LHCN-M2 (cell line): ENCODE measurements around the gene ATP2A2. TPM values are rescaled to one million over a fixed set of nuclear protein-coding genes. Genes with fewer than 3 reads are reported as not detected.
"Not testable (repeated sequence)": the region's sequence is repeated elsewhere in the genome, so short reads cannot be mapped to it uniquely, and the experiment has no call there.

Source experiments
- DNase-seq: peaks from one replicate; pipeline ENCODE4 v3.0.0-alpha.2; 2012; ENCODE audit warnings: low read depth
- polyA plus RNA-seq: library from polyadenylated mRNA; unstranded; fragments of >200 nt; gene quantifications from one replicate; pipeline ENCODE4 v1.2.1, GENCODE V29; 2012; ENCODE audit warnings: missing spikeins
- total RNA-seq: library from RNA; depleted of rRNA; stranded (reverse); fragments of >200 nt; gene quantifications from 2 replicates; pipeline ENCODE4 v1.2.3, GENCODE V29; 2014; rRNA removed

Gene ATP2A2
- total RNA-seq = 114 and 132 TPM in 2 replicates
- 73.9 TPM for polyA plus RNA-seq

DNA sequence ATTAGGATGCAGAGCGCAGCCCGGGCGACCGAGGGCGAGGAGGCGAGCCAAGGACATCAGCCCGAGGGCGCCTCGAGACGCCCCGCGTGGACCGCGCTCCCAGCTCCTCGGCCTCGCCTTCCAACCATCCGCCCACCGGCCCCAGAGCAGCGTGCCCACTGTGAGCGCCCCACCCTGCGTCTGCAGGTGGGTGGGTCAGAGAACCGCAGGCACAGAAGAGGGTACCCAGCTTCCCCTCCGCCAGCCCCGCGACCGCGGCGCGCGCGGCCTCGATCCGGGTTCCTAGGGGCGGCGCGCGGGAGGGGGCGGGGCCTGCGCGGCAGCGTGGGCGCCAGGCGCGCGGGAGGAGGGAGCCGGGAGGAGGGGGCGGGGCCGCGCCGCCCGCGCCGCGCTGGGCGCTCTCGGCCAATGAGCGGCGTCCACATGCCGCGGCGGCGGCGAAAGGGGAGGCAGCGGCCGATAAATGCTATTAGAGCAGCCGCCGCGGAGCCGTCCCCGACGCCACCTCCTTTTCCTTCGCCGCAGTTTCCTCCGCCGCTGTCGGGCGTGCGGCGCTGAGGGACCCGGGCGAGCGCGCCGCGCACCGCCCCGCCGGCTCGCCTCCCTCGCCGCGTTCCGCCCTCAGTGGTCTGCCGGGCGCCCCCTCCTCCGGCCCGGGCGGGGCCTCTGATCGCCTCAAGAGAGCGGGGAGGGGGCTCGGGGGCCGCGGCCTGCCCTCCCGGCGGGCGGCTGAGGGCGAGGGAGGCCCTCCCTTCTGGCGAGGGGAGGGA, at the start of gene ATP2A2:
Gene ATP2A2, plus strand, starts transcription at position 469 of the 770 bp plus-strand sequence. CDS start 543 bp downstream, outside the sequence.
- DNase-seq = peak; percentile 88

DNA sequence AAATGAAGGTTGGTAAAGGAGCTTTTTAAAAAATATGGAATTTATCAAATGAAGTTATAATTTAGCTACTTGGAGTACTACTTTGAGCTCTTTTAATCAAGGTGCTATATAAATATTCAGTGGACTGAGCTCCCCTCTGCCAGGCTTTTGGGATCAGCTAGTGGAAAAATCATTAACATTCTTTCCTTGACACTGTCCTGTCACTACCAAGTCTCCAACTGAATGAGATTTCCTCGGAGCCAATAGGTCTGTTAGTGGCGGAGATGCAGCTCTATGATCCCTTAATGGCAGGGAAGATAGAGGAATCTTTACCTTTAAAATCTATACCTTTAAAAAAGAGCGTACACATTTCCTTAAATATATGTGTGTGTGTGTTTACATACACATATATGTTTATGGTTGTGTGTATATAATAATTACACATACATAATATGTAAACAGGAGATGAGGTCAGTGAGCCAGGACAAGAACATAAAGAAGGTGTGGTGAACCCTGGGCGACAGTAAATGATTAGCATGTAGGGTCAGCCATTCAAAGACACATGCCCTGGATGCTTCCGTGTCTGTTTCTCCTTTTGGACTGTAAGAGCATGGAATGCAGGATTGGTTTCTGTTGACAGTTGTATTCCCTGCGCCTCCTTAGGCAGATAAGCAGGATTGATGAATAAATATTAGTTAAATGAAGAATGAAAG, 47.7 kb upstream of the ATP2A2 start:
- no peak for DNase-seq

DNA sequence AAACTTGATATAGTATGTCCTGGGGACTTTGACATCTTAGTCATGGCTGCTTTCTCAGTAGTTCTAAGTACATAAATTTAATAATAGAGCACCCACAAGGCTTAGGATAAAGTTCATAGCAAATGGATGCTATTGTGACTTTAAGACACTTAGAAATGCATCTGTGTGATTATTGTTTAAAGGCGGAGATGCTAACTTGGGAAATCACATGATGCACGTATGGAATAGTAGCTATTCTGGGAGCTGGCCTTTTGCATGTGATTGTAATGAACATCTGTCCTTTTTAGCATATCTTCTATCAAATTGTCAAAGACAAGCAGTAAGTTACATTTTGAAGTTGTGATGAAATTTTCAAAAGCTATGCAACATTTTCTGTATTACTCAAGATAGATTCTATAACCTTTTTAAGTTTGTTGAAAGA, 46.7 kb upstream of the ATP2A2 start:
- DNase-seq = no peak

DNA sequence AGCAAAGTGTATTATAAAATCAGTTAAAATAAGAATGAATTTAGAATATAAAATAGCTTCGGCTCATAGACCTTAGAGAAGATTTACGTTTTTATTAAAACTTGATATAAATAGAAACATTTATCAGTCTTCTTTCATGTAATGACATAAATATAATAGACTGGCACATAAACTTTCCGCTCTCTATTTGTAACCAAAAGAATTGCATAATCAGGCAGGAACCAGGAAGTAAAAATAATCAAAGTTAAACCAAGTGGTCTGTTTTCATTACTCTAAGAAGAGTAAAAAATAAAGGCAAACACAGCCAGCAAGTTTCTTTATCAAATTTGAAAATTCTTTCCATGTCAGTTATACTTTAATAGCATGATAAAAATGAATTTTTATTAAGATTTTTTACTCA, 46.3 kb upstream of the ATP2A2 start:
- DNase-seq = no peak

- DNase-seq = no peak
These were observed 45.7 kb upstream of the ATP2A2 start for GRCh38 chr12:110235383-110235782.

GRCh38 chr12:110243227-110243626, 37.8 kb upstream of the ATP2A2 start:
- no peak for DNase-seq

DNA sequence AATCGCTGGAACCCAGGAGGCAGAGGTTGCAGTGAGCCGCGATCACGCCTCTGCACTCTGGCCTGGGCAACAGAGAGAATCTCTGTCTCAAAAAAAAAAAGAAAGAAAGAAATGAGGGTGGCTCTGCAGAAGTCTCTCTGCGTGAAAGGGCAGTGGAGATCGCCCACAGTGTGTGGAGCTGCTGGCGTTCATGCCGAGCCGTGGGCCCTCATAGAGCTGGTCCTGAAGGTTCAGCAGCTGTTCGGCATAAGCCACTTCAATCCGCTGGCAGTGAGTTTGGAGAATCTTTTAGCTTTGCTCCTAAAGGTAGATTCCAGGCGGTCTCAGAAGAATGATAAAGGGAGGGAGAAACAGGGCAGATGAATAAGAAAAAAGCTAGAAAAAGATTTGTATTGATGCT, 36.7 kb upstream of the ATP2A2 start:
- no peak for DNase-seq

- no peak for DNase-seq
These were observed 36.2 kb upstream of the ATP2A2 start for GRCh38 chr12:110244829-110245228.

DNA sequence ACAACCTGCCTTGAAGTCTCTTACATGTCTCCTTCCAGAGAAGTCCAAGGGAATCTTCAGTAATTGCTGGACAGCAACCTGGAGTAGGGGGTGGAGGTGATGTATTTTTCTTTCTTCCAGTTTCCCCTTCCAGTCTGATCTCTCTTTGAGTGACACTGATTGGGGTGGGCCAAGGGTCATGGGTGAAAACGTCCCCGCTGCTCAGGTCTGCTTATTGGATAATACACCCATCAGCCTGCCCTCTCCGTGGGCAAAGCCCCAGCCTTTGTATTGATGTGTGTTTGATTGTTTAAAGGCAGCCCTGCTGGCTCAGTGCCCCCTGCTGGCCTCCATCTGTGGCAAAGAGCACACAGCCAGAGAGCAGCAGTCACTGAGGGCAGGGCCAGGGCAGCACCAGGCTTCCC, 35.7 kb upstream of the ATP2A2 start:
- DNase-seq = no peak

- DNase-seq = no peak
These were observed 34.3 kb upstream of the ATP2A2 start for GRCh38 chr12:110246636-110247339.

- peak; percentile 39 for DNase-seq
These were observed 33.5 kb upstream of the ATP2A2 start for GRCh38 chr12:110247340-110248095.

GRCh38 chr12:110248096-110248447, 33.0 kb upstream of the ATP2A2 start:
- DNase-seq = no peak

- peak; percentile 45 for DNase-seq
These were observed 31.9 kb upstream of the ATP2A2 start for GRCh38 chr12:110249105-110249504.

- no peak for DNase-seq
These were observed 31.3 kb upstream of the ATP2A2 start for GRCh38 chr12:110249716-110250225.

GRCh38 chr12:110251381-110251780, 29.7 kb upstream of the ATP2A2 start:
- DNase-seq = no peak

- no peak for DNase-seq
These were observed 28.3 kb upstream of the ATP2A2 start for GRCh38 chr12:110252716-110253115.

DNA sequence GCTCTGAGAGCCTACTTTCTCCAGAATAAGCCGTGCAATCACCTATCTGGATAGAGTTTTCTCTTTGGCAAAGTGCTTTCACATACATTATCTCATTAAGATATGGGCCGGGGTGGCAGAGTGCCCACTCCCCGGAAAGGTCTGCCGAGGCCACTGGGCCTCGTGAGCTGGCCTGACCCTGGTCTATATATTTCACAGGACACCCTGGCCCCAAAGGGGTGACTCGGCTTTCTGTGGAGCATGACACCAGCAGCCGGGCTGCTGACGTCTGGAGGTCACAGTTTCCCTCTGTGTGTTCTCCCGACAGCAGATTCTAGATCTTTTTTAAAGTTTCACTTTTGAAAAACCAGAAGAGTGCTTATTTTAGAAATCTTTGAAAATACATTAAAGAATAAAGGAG, 27.9 kb upstream of the ATP2A2 start:
- no peak for DNase-seq

DNA sequence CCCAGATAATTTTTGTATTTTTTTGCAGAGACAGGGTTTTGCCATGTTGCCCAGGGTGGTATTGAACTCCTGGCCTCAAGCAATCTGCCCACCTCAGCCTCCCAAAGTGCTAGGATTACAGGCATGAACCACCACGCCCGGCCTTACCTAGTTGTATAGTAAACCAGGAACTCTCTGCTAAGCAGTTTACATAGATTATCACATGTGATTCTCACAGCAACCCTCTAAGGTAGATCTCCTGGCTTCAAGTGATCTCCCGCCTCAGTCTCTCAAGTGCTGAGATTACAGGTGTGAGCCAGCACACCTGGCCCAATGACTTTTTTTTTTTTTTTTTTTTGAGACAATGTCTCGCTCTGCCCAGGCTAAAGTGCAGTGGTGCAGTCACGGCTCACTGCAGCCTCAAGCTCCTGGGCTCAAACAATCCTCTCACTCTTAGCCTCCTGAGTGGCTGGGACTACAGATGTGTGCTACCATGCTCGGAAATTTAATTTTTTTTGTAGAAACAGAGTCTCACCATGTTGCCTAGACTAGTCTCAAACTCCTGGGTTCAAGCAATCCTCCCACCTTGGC, 26.0 kb upstream of the ATP2A2 start:
- DNase-seq = no peak

DNA sequence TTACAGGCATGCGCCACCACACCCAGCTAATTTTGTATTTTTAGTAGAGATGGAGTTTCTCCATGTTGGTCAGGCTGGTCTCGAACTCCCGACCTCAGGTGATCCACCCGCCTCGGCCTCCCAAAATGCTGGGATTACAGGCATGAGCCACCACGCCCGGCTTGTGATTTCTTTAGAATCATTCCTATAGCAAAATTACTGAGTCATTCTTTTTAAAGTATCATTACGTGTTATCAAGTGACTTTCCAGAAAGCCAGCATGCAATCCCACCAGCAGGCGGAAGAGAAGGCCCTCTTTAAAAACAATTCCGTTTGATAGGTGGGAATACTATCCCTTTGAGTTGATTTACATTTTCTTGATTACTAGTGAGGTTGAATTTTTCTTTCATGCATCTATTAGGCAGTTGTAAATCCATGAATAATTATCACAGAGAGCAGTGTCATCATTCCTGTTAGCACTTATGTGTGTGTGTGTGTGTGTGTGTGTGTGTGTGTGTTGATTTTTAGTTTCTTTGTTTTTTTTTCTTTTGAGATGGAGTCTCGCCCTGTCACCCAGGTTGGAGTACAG, 25.1 kb upstream of the ATP2A2 start:
- not testable (repeated sequence) for DNase-seq

DNA sequence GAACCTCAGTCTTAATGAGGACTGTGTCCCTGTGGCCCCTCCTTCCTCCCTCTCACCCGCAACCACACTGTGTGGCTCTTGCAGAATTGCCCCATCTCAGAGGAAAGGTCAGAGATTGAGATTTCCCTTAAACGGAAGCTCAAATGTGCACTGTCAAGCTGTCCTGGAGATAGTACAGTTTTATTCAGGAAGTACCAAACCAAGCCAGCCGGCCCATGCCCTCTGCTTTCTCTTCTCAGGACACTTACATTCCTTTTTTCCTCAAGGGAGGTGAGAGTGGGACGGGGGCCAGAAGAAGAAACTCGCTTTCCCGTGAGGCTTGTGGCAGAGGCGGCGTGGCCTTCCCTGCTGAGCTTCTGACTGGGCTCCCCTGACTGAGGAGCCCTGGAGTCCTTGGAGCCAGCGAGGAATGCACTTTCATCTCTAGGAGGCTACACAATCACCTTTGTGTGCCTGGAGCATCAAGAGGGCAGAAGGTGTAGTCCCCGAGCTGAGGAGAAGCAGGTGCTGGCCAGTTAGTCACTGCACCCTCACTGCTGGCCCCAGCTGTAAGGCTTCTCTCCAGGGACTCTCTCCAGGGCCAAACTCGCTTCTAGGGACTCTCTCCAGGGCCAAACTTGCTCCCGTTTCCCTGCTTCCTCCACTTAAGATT, 24.1 kb upstream of the ATP2A2 start:
- no peak for DNase-seq
